ENCODE measurements around the gene CYP2C8. TPM values are rescaled to one million over a fixed set of nuclear protein-coding genes. Genes with fewer than 3 reads are reported as not detected.

The CYP2C8 gene

DNA sequence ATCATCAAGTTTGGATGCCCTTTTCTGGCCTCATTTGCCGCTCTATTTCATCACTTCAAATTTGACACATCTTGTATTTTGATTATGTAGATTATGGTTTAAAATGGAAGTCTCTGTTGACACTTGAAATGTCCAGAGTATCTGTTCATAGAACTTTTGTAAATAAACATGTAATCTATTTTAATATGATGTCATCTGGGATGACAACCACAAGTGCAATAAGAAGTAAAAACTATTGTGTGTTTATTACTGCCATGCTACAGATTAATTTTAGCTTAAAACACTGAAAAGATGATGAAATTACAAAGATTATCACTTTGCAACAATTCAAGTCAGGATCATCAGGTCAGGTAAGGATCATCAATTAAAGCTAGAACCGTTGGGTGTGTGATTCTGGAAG is 30.0 kb downstream of the CYP2C8 start:
- Histone ChIP-seq H3K4me3 (ENCODE audit: low read length) (no peak overlapping the region), H3K4me2 (ENCODE audit: low read length) (no peak overlapping the region), H3K36me3 (ENCODE audit: insufficient read depth, low read length) (no peaks in the 10 kb centered on the region), H3K4me1 (ENCODE audit: control insufficient read depth, insufficient read depth, low read length) (no peaks in the 10 kb centered on the region), H3K27me3 (ENCODE audit: control insufficient read depth, insufficient read depth, low read length) (no peaks in the 10 kb centered on the region), H3K9ac (ENCODE audit: low read depth, low read length) (no peak overlapping the region), H3K9me3 (replicated peaks; ENCODE audit: low read length) (no peaks in the 10 kb centered on the region)

DNA sequence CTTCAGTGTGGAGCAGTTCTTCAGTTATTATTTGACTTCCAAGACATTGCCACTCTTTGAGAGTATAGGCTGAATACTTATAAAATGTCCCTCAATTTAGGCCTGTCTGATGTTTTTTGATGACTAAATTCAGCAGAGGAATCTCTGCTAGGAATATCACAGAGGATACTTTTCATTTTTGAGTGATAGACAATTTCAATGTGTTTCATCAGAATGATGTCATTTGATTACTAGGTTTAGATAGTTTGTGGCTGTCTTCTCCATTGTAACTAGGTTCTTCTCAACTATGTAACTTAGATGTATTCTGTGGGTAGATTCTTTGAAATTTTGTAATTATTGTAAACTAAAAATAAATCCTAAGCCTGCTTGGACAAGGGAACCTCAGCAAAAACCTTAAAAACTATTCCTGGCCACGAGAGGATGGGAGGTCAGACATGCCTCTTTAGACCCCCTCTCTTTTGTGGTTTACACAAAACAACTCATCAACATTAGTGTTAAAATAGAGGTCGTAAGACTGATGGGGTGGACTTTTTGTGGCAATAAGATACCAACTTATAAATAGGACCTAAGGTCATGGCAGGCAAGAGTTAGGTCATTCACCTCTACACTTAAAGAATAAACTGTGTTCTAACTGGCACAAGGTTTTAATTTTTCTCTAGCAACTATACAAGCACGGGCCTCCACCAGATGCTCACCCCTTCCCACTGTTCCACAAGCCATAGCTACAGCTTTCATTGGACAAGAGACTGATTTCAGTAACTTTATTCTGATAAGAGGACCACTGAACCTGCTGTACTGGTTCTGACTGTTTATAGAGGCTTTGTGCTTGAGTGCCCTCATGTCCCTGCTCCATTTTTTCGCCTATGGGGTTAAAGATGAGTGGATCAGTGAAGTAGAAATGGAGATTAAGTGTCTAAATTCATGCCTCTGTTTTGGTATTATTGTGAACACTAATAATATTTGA is 33.7 kb downstream of the CYP2C8 start:
- Histone ChIP-seq H3K27me3 (ENCODE audit: control insufficient read depth, insufficient read depth, low read length) (no peaks in the 10 kb centered on the region), H3K4me3 (ENCODE audit: low read length) (no peak overlapping the region), H3K9me3 (replicated peaks; ENCODE audit: low read length) (no peaks in the 10 kb centered on the region), H3K36me3 (ENCODE audit: insufficient read depth, low read length) (no peaks in the 10 kb centered on the region), H3K4me1 (ENCODE audit: control insufficient read depth, insufficient read depth, low read length) (no peaks in the 10 kb centered on the region), H3K9ac (ENCODE audit: low read depth, low read length) (no peak overlapping the region), H3K4me2 (ENCODE audit: low read length) (no peak overlapping the region)

DNA sequence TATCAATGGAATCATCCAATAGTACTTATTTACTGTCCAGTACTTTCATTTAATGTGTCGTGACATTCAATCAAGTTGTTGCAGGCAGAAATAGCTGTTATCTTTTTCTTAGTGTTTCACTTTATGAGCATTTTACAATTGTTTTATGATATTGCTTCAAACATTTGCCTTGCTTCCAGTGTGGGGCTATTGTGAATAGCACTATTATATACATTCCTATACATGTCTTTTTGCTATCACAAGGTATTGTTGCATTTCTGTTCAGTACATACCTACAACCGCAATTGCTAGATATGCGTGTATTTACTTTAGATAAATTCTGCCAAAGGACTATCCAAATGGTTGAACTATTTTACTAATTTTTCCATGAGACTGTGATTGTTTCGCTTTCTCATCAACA is 34.9 kb downstream of the CYP2C8 start:
- Histone ChIP-seq H3K27me3 (ENCODE audit: control insufficient read depth, insufficient read depth, low read length) (no peaks in the 10 kb centered on the region), H3K4me3 (ENCODE audit: low read length) (no peak overlapping the region), H3K36me3 (ENCODE audit: insufficient read depth, low read length) (no peaks in the 10 kb centered on the region), H3K9ac (ENCODE audit: low read depth, low read length) (no peak overlapping the region), H3K4me1 (ENCODE audit: control insufficient read depth, insufficient read depth, low read length) (no peaks in the 10 kb centered on the region), H3K9me3 (replicated peaks; ENCODE audit: low read length) (no peaks in the 10 kb centered on the region), H3K4me2 (ENCODE audit: low read length) (no peak overlapping the region)

DNA sequence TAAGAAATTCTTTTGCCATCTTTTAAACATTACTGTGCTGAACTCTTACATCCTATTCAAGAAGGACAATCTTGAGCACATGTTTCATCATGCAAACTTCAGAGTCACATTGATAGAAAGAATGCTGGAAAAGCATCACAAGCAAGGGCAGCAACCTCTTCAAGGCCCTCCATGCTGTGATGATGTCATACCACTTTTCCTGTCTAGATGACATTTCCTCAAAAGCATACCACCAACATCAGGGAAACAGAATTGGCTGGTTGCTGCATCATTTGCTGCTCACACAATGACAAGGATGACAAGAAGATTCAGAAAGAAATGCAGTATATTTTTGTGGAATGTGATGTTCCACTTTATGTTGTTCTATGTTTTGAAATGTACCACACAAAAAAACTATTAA is 37.6 kb downstream of the CYP2C8 start:
- Histone ChIP-seq H3K9me3 (replicated peaks; ENCODE audit: low read length) (no peaks in the 10 kb centered on the region), H3K36me3 (ENCODE audit: insufficient read depth, low read length) (no peaks in the 10 kb centered on the region), H3K27me3 (ENCODE audit: control insufficient read depth, insufficient read depth, low read length) (no peaks in the 10 kb centered on the region), H3K4me1 (ENCODE audit: control insufficient read depth, insufficient read depth, low read length) (no peaks in the 10 kb centered on the region), H3K4me2 (ENCODE audit: low read length) (no peak overlapping the region), H3K4me3 (ENCODE audit: low read length) (no peak overlapping the region), H3K9ac (ENCODE audit: low read depth, low read length) (no peak overlapping the region)

DNA sequence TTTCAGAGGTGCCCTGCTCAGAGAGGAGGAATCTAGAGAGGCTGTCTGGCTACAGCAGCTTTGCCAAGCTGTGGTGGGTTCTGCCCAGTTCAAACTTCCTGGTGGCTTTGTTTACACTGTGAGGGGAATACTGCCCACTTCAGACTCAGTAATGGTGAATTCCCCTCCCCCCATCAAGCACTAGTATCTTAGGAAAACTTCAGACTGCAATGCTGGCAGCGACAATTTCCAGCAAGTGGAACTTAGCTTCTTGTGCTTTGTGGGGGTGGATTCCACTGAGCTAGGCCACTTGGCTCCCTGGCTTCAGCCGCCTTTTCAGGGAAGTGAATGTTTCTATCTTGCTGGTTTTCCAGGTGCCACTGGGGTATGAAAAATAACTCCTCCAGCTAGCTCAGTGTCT is 42.8 kb downstream of the CYP2C8 start:
- no peak overlapping the region for H3K4me2 ChIP-seq (ENCODE audit: low read length)
- no peaks in the 10 kb centered on the region for H3K9me3 ChIP-seq (replicated peaks; ENCODE audit: low read length)
- no peak overlapping the region for H3K4me3 ChIP-seq (ENCODE audit: low read length)
- no peak overlapping the region for H3K9ac ChIP-seq (ENCODE audit: low read depth, low read length)
- H3K4me1 ChIP-seq (ENCODE audit: control insufficient read depth, insufficient read depth, low read length) = no peaks in the 10 kb centered on the region
- H3K27me3 ChIP-seq (ENCODE audit: control insufficient read depth, insufficient read depth, low read length) = no peaks in the 10 kb centered on the region
- no peaks in the 10 kb centered on the region for H3K36me3 ChIP-seq (ENCODE audit: insufficient read depth, low read length)

DNA sequence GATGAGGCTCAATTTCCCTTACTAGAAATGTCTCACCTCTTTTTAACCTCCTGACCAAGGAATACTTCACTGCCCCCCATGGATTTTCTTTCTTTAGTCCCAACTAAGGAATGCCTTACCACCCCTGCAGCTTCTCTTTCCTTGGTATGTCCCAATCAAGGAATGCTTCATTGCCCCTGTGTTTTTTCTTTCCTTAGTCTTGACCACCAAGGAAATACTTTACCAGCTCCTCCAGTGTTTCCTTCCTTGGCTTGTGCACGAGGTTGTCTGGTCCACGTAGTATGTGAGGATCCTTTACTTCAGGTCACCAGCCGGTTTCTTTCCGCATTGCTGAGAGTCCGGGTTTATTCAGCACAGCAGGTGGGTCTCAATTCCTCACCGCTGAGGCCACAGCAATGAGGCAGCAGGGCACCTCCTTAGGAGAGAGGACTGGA is 71.5 kb downstream of the CYP2C8 start:
- no peaks in the 10 kb centered on the region for H3K4me1 ChIP-seq (ENCODE audit: control insufficient read depth, insufficient read depth, low read length)
- H3K4me3 ChIP-seq (ENCODE audit: low read length) = no peak overlapping the region
- H3K4me2 ChIP-seq (ENCODE audit: low read length) = no peak overlapping the region
- H3K9me3 ChIP-seq (replicated peaks; ENCODE audit: low read length) = no peaks in the 10 kb centered on the region
- no peaks in the 10 kb centered on the region for H3K36me3 ChIP-seq (ENCODE audit: insufficient read depth, low read length)
- H3K9ac ChIP-seq (ENCODE audit: low read depth, low read length) = no peak overlapping the region
- no peaks in the 10 kb centered on the region for H3K27me3 ChIP-seq (ENCODE audit: control insufficient read depth, insufficient read depth, low read length)

DNA sequence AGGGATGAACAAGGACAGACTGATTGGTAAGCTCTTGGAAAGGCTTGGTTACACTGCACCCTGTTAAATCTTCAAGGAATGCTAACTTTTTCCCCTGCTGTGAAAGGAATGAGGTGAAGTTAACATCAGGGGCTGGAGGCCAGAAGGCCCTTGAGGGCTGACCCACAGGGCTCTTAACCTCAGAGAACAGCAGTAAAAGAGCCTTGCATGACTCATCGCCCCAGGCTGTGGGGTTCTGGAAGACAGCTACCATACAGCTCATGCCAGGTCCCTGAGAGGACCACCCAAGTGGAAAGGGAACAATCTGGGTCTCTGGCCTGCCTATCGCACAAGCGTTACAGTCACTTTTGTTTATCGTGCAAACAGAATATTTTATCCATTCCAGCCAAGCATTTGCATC is 76.5 kb downstream of the CYP2C8 start:
- peaks cover 7% of the 10 kb centered on the region for H3K9me3 ChIP-seq (replicated peaks; ENCODE audit: low read length)
- no peaks in the 10 kb centered on the region for H3K27me3 ChIP-seq (ENCODE audit: control insufficient read depth, insufficient read depth, low read length)
- no peak overlapping the region for H3K4me2 ChIP-seq (ENCODE audit: low read length)
- H3K9ac ChIP-seq (ENCODE audit: low read depth, low read length) = no peak overlapping the region
- H3K4me1 ChIP-seq (ENCODE audit: control insufficient read depth, insufficient read depth, low read length) = no peaks in the 10 kb centered on the region
- no peaks in the 10 kb centered on the region for H3K36me3 ChIP-seq (ENCODE audit: insufficient read depth, low read length)
- no peak overlapping the region for H3K4me3 ChIP-seq (ENCODE audit: low read length)

DNA sequence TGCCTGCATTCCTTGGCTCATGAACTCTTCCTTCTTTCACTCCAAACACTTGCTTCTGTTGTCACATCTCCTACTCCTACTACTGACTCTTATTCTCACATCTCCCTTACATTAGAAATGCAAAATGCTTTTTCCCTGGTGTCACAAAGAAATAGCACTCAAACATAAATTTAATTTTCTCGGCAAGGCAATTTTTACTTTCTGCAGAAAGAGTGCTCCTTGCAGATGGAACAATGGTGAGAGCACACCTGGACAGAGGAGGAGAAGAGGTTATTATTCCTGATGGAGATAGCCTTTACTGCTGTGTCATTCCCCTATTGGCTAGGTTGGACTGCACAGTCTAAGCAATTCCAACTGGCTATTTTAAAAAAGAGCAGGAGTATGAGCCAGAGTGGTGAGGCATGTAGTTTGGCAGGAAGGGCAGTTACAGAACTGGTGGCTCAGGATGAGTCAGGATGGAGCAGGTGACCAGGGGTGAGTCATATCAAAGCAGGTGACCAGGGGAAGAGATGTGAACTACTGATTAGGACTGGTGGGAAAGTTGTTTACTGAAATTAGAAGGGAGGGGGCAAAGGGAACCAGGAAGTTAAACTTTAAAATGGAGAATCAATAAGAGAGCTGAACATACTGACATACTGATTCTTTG is 77.9 kb downstream of the CYP2C8 start:
- no peak overlapping the region for H3K4me2 ChIP-seq (ENCODE audit: low read length)
- H3K4me3 ChIP-seq (ENCODE audit: low read length) = no peak overlapping the region
- no peak overlapping the region for H3K9ac ChIP-seq (ENCODE audit: low read depth, low read length)
- no peaks in the 10 kb centered on the region for H3K27me3 ChIP-seq (ENCODE audit: control insufficient read depth, insufficient read depth, low read length)
- no peaks in the 10 kb centered on the region for H3K4me1 ChIP-seq (ENCODE audit: control insufficient read depth, insufficient read depth, low read length)
- H3K36me3 ChIP-seq (ENCODE audit: insufficient read depth, low read length) = no peaks in the 10 kb centered on the region
- peaks cover 7% of the 10 kb centered on the region for H3K9me3 ChIP-seq (replicated peaks; ENCODE audit: low read length)

DNA sequence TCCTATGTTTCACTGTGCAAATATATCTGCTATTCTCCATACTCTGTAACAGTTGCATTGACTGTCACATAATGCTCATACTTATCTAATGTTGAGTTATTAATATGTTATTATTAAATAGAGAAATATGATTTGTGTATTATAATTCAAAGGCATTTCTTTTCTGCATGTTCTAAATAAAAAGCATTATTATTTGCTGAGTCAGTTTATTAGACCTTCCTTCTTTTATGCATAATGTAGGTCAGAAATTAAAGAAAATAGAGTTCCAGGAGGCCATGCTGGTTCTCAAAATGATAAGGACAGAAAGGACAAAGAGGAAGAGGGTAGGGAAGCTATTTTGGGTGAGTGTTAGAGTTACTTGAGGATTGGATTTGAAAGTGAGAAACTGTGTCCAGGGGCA is 80.1 kb downstream of the CYP2C8 start:
- Histone ChIP-seq H3K4me3 (ENCODE audit: low read length) (no peak overlapping the region), H3K9ac (ENCODE audit: low read depth, low read length) (no peak overlapping the region), H3K4me1 (ENCODE audit: control insufficient read depth, insufficient read depth, low read length) (no peaks in the 10 kb centered on the region), H3K9me3 (replicated peaks; ENCODE audit: low read length) (peaks cover 7% of the 10 kb centered on the region), H3K36me3 (ENCODE audit: insufficient read depth, low read length) (no peaks in the 10 kb centered on the region), H3K4me2 (ENCODE audit: low read length) (no peak overlapping the region), H3K27me3 (ENCODE audit: control insufficient read depth, insufficient read depth, low read length) (no peaks in the 10 kb centered on the region)

Small RNAs within 50 kb of the gene (small RNA-seq; reads per million reads assigned to genes)
- not detected for gene CYP2C60P
